ENCODE data around the gene YOD1. TPM values are rescaled to one million over a fixed set of nuclear protein-coding genes. Genes with fewer than 3 reads are reported as not detected.

YOD1 gene
- total and polyA plus RNA-seq, 2 of the 4 experiments (the other 2 are of a cell fraction): 1.8 to 5.4 TPM

DNA sequence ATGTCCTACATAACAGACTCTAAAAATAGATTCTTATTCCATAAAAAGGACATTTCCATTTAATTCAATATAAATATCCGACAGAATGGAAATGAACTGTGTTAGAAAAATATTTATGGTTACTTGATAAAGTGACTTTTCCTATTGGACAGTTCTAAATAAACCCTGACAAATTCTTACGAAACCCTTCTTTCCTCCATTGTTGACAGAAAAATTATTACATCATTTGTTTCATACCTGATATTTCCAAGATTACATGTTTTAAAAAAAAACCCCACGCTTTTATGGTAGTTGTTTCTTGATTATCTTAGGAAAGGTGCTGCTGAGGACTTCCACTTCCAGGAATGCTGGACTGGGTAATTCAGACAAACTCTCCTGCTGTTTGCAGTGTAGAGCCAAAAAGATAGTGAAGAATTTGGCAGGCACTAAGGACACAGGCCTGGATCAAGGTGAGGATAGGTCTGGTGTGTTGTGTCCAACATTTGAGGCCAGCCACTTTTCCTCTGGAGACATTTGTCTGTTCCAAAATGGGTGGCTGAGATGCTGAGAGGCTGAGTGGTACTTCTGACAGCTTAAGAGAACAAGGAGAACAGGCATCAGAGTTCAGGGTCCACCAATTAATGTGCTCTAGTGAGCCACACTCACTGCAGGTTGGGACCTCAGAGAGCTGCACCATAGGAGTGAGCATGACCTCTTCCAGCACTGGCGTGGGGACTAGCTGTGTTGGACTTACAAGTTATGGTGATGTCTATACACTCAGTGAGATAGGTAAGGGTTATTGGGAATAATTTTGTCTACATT is 11.4 kb downstream of the YOD1 start:
- ATAC-seq (ENCODE audit: low read depth): peak; percentile 24
- BruUV-seq (replicated peaks): no TSS peak
- intact Hi-C loops (cut with micrococcal nuclease): no loop called here

More for the DNA sequence above, 11.4 kb downstream of the YOD1 start:
- H2BK15ac ChIP-seq (ENCODE audit: low read depth, low read length): no peak overlapping the region
- no peak overlapping the region for H3K18ac ChIP-seq (ENCODE audit: low read depth, low read length)
- H2AFZ ChIP-seq (replicated peaks; ENCODE audit: low read length, poor library complexity): no peak overlapping the region
- no peak overlapping the region for H3K14ac ChIP-seq (replicated peaks; ENCODE audit: low read depth, low read length)
- no peak for TF ChIP-seq MAZ (IDR thresholded peaks at IDR 0.05; ENCODE audit: borderline replicate concordance, low read depth, low read length)
- 0 out of 2 replicates have a peak, but pooled peaks have one; percentile 10 for TF ChIP-seq CEBPB (IDR thresholded peaks at IDR 0.05; ENCODE audit: low read depth, low read length)
- TF ChIP-seq RFX5 (IDR thresholded peaks at IDR 0.05; ENCODE audit: low read depth, low read length): no peak
- TF ChIP-seq, protein P1, sequence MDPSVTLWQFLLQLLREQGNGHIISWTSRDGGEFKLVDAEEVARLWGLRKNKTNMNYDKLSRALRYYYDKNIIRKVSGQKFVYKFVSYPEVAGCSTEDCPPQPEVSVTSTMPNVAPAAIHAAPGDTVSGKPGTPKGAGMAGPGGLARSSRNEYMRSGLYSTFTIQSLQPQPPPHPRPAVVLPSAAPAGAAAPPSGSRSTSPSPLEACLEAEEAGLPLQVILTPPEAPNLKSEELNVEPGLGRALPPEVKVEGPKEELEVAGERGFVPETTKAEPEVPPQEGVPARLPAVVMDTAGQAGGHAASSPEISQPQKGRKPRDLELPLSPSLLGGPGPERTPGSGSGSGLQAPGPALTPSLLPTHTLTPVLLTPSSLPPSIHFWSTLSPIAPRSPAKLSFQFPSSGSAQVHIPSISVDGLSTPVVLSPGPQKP (IDR thresholded peaks at IDR 0.05; ENCODE audit: borderline replicate concordance, low read depth, low read length): no peak
- no peak for TF ChIP-seq FOS (IDR thresholded peaks at IDR 0.05; ENCODE audit: low read depth, low read length)
- no peak for TF ChIP-seq SMC3 (IDR thresholded peaks at IDR 0.05; ENCODE audit: low read depth, low read length)
- H4K91ac ChIP-seq (ENCODE audit: insufficient read depth, low read depth, low read length): no peak overlapping the region
- H3K4me2 ChIP-seq (ENCODE audit: low read depth, low read length): no peak overlapping the region
- DNase-seq: no peak
- no peak overlapping the region for H3K9ac ChIP-seq (ENCODE audit: low read depth, low read length)
- no peak overlapping the region for H2BK120ac ChIP-seq (ENCODE audit: low read depth, low read length)
- no peak overlapping the region for H2AK9ac ChIP-seq (replicated peaks; ENCODE audit: low read depth, low read length, poor library complexity)
- H3K56ac ChIP-seq (ENCODE audit: extremely low read depth, insufficient read depth, low read length): no peak overlapping the region
- in situ Hi-C loops (cut with MboI; ENCODE audit: low sequenced_read_pairs): no loop called here
- H3K79me1 ChIP-seq (ENCODE audit: low read depth in 1 of 2, low read length in 2 of 2): no peaks in the 10 kb centered on the region
- dilution Hi-C loops (cut with HindIII; ENCODE audit: low sequenced_read_pairs, unreplicated experiment): no loop called here
- H2AK5ac ChIP-seq (ENCODE audit: low read depth, low read length): no peak overlapping the region; the same call in 1 of the 2 replicates
- no peak overlapping the region for H4K5ac ChIP-seq (ENCODE audit: low read depth, low read length)
- no peaks in the 10 kb centered on the region for H4K20me1 ChIP-seq (ENCODE audit: insufficient read depth, low read length)
- H3K4ac ChIP-seq (ENCODE audit: low read depth, low read length): no peak overlapping the region
- H3K27ac ChIP-seq (ENCODE audit: insufficient read depth, low read length): no peak overlapping the region
- H3K4me1 ChIP-seq (ENCODE audit: control insufficient read depth, insufficient read depth, low read length): peaks cover 2% of the 10 kb centered on the region
- H3K27me3 ChIP-seq (ENCODE audit: control insufficient read depth, insufficient read depth, low read length): no peaks in the 10 kb centered on the region
- H3K36me3 ChIP-seq (ENCODE audit: control insufficient read depth, insufficient read depth, low read length): no peaks in the 10 kb centered on the region
- no peak overlapping the region for H4K8ac ChIP-seq (ENCODE audit: low read depth in 2 of 2, low read length in 2 of 2)
- CTCF ChIA-PET: no interaction called here
- POLR2A ChIA-PET (ENCODE audit: unreplicated experiment): interaction anchor here (0.7 kb wide), 1 partner anchor 13 kb away, joined by 3 read pairs; the partner anchor contains the start of gene PFKFB2
- H3K23ac ChIP-seq (ENCODE audit: low read depth, low read length): no peak overlapping the region
- no peak overlapping the region for H2BK20ac ChIP-seq (ENCODE audit: low read depth, low read length)
- WGBS, 2 experiments (ENCODE audit: extremely low coverage in 2 of 2, insufficient read length in 1 of 2): no CpG with 5 or more reads among the region's 4 CpGs
- H2BK5ac ChIP-seq (ENCODE audit: low read depth, low read length, poor library complexity, severe bottlenecking): peak overlapping the region; percentile 6
- no peak overlapping the region for H3K4me3 ChIP-seq (ENCODE audit: insufficient read depth, low read depth, low read length)
- H3K9me1 ChIP-seq (ENCODE audit: insufficient read depth, low read length): peaks cover 8% of the 10 kb centered on the region; the same call in 1 of the 2 replicates
- H3K9me3 ChIP-seq (ENCODE audit: control insufficient read depth, insufficient read depth, low read length): no peaks in the 10 kb centered on the region

All from IMR-90 (cell line).